Activated effector memory CD4-positive, alpha-beta T cell treated with anti-CD3 and anti-CD28 coated beads, Interleukin-2, amount 50 U/mL, for 16 hours (primary cell): ENCODE data around the gene RINL.

ENCODE experiments used
- DNase-seq: peaks from one replicate; pipeline ENCODE4 v3.0.0-alpha.2; 2020

RINL gene

DNA sequence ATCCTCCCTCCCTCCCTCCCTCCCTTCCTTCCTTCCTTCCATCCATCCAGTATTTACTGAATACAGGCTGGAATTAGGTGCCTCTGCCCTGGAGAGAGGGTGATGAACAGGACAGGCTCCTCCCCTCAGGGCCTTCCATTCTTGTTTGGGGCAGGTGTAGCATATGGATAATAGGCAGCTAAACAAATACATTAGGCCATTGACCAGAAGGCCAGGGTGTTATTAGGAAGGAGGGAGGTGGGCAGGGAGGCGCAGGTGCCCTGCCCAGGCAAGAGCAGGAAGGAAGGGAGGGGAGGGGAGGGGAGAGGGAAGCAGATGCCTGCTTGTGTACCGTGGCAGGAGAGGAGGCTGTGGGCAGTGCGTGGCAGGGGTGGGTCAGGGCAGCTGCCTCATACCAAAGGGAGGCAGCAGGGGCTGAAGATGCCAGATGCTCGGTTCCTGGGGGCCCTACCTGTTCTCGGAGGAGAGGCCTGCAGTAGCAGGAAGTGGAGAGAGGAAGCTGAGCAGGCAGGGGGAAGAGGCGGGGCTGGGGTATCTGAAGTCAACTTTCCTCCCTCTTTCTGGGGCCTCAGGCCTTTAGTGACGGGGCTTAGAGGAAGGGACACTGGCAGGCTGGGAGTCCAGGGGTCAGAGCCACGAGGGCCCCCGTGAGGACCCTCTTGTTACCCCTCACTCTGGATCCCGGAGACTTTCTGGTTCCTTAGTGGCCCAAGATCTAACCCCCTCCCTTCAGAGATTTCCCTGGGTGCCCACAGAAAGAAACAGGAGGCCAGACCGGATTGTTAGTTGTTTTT is at the start of gene RINL:
RINL (minus strand) TSS at position 495 of the 794 bp plus-strand sequence. CDS start 1,533 bp downstream, outside the sequence.
- peak; percentile 88 for DNase-seq

DNA sequence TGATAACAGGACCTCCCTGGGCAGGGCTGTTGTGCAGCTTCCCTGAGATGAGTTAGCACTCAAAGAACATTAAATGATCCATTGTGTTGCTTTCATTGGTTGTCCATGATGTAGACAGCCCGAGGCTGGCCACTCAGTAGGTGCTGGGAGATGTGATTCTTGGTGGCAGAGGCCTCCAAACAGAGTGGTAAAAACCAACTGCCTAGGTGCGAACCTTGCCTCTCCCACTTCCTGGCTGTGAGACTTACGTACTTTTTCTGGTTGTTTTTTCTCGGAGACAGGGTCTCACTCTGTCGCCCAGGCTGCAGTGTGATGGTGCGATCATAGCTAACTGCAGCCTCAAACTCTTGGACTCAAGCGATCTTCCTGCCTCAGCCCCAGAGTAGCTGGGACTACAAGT is 46.3 kb upstream of the RINL start:
- no peak for DNase-seq

DNA sequence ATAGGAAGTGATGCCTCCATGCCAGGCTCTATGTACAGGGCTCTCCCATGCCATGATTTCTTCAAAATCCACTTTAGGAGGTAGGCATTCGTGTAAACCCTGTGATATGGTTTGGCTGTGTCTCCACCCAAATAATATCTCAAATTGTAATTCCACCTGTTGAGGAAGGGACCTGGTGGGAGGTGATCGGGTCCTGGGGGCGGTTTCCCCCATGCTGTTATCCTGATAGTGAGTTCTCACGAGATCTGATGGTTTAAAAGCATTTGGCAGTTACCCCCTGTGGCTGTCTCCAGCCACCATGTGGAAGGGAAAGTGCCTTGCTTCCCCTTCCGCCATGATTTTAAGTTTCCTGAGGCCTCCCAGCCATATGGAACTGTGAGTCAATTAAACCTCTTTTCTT is 44.4 kb upstream of the RINL start:
- DNase-seq, result no peak

DNA sequence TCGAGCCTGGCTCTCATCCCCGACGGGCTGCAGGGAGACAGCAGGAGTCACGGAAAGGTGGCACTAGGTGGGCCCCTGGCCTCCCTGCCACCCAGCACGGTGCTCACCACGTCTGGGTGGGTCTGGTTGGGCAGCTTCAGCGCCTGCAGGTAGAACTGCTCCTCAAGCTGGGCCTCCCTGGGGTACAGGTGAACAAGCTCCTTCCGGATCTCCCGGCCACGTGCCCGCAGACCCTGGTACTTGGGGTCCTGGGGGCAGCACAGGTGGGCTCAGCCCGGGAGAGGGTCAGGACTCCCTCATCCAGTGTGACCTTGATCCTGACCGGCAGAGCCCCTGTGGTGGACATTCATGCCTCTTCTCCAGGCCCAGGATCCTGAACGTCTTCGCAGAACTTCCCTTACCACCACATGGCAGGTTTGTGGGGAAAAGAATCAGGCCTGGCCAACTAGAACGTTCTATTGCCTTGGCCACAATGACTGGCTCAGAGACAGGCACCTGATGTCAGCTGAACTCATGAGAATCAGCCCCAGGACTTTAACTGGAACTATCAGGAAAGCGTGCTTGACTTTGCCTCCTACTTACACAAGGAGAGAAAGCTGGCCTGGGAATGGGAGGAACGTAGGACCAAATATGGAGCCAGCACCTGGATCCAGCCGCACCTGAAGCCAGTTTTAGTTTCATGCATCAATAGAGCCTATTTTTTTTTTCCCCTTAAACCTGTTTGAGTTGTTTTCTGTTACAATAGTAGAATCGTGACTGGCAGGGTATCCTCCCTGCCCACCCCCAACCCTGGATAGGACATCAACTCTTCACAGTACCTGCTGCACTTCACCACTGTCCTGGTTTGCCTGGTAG is 43.6 kb upstream of the RINL start:
- no peak for DNase-seq

- DNase-seq, result no peak
These were observed 42.7 kb upstream of the RINL start for GRCh38 chr19:38920602-38921419.

- DNase-seq, result no peak
These were observed 41.9 kb upstream of the RINL start for GRCh38 chr19:38919837-38920601.

GRCh38 chr19:38918526-38918925 is 40.5 kb upstream of the RINL start:
- no peak for DNase-seq

- no peak for DNase-seq
These were observed 39.9 kb upstream of the RINL start for GRCh38 chr19:38917921-38918491.

- no peak for DNase-seq
These were observed 39.4 kb upstream of the RINL start for GRCh38 chr19:38917516-38917915.

DNA sequence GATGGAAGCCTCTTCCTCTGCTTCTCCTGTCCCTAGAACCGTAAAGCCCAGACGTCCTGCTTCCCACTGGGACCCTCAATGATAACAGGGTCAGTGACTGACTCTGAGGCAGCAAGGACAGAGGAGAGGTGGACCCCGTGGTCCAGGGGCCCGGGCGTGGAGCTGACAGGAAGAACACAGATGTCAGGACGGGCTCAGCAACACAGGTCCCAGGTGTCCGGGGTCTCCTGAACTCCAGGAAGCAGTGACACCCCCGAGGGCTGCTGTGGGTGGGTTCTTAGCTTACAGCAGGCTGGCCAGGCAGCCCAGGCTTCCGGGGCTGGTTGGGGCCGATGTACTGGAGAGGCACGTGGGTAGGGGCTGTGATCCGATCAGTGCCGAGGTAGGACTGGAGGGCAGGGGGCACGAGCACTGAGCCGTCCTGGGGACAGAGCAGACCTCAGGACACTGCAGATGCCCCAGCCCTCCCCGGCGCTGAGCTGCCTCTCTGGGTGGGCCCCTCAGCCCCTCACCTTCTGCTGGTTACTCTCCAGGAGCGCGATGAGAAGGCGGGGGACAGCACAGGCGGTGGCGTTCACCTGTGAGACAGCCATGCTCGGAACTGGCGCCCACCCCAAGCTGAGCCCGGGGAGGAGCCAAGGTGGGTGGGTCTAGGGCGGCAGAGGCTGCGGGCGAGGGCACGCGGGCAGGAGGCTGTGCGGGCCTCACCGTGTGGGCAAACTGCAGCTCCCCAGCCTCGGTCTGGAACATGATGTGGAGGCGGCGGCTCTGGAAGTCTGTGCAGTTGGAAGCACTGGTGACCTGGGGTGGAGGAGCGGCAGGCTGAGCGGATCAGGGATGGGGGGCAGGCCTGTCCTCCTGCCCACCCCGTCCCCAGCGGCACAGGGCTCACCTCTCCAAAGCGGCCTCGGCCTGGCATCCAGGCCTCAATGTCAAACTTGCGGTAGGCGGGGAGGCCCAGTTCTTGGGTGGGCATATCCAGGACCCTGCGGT is 37.5 kb upstream of the RINL start:
- no peak for DNase-seq

DNA sequence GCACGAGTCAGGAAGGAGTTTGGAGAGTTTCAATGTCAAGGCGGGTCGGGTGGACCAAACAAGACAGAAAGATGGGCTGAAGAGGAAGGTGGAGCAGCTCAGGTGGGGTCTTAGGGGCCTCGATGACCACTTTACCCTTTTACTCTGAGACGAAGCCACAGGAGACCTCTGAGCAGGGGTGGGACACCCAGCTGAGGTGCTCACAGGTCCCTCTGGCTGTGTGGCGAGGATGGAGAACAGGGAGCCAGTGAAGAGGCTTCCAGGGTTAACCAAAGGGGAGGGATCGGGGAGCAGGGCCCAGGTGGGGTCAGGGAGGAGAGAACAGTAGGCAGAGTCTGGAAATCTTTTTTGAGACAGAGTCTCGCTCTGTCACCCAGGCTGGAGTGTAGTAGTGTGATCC is 35.9 kb upstream of the RINL start:
- no peak for DNase-seq

- no peak for DNase-seq
These were observed 34.8 kb upstream of the RINL start for GRCh38 chr19:38912600-38913514.

DNA sequence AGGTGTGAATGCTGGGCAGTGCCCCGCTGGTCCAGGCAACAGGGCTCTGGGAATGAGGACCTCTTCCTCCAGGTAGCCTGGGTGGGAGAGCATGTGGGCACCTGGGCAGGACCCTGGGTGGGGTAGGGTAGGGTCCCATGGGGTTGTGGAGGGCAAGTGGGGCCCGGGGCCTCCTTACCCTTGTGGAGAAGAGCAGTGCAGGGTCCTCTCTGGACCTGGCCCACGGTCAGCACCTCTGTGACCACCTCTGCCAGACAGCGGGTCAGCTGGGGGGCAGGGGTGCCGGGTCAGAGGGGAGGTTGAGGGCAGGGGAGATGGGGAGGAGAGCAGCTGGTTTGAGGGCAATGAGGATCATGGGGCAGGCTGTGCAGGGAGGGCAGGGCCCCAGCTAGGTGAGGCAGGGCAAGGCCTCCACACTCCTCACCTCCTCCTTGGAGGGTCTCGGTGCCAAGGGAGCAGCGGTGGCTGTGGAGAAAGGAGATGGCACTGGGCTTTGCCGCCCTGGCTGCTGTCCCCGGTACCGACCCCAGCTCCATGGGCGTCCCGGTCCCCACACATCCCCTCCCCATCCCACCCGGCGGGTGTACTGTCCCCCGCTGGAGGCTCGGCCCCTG is 33.4 kb upstream of the RINL start:
- no peak for DNase-seq

DNA sequence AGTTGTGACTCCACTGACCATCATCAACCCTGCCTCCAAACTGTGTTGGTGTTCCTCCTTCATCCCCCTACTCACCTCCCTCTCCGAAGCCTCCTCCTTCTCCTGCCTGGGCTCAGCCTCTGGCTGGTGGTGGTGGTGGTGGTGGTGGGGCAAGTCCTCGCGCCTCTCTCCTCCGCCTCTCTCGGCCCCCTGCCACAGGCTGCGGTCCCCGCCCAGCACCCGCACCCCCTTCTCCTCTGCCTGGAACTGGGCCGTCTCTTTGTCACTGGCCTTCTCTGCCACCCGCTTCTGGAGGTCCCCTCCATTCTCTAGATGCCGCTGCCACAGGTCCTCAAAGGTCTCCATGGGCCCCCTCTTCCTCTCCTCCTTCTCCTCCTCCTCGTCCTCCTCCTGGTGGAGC is 32.4 kb upstream of the RINL start:
- DNase-seq, result no peak

DNA sequence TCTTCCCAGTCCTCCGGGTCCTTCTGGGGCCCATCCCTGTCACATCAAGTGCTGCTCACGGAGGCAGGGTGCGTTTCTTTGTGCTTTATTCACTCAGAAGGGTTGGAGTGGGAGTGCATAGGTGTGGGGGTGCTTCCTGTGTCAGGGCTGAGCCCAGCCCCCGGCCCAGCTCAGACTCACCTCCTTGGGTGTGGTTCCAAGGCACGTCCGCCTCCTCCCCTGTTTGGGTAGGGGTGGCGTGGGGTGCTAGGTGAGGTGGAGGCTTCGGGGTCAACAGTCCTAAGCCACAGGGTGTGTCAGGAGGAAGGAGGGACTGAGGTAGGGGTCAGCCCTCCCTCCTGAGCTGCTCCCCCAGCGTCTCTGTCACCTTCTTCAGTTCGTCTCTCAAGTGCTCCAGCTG is 30.8 kb upstream of the RINL start:
- no peak for DNase-seq

DNA sequence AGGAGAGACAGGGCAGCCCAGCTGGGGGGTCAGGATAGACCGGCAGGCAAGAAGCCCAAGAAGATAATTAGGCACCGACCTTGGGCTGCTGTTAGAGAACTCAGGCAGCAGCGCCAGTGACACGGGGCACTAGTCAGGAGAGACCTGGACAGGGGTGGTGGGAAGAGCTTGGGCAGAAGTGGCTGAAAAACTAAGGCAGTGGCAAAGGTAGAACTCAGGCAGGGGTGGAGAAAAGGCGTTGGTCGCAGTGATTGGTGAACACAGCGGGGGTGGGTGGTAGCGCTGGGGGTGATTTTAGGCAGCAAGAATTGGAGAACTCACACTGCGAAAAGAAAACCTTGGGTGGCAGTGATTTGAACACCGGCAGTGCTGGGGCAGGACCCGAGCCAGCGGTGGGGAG is 29.6 kb upstream of the RINL start:
- DNase-seq, result no peak

DNA sequence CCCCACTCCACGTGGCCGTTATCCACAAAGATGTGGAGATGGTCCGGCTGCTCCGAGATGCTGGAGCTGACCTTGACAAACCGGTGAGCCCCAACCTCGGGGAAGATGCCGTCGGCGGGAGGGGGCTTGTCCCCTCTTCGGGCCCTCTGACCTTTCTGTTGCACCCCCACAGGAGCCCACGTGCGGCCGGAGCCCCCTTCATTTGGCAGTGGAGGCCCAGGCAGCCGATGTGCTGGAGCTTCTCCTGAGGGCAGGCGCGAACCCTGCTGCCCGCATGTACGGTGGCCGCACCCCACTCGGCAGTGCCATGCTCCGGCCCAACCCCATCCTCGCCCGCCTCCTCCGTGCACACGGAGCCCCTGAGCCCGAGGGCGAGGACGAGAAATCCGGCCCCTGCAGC is 29.2 kb upstream of the RINL start:
- DNase-seq, result no peak

GRCh38 chr19:38905620-38906019 is 27.5 kb upstream of the RINL start:
- DNase-seq, result no peak
